HG03103 (cell line): ENCODE results near the gene LRP1-AS.

Experiments
- ATAC-seq: cut with Tn5 transposase; IDR thresholded peaks from one replicate; pipeline ENCODE4 v1.9.1; 2021; ENCODE audit warnings: low read depth; ENCODE audit not compliant: unreplicated experiment

LRP1-AS gene

GRCh38 chr12:57101892-57102695, 45.3 kb downstream of the LRP1-AS start:
- no peak for ATAC-seq

GRCh38 chr12:57099766-57100165, 47.7 kb downstream of the LRP1-AS start:
- ATAC-seq = no peak

- ATAC-seq = no peak
Measured at GRCh38 chr12:57099047-57099714, 48.2 kb downstream of the LRP1-AS start.

DNA sequence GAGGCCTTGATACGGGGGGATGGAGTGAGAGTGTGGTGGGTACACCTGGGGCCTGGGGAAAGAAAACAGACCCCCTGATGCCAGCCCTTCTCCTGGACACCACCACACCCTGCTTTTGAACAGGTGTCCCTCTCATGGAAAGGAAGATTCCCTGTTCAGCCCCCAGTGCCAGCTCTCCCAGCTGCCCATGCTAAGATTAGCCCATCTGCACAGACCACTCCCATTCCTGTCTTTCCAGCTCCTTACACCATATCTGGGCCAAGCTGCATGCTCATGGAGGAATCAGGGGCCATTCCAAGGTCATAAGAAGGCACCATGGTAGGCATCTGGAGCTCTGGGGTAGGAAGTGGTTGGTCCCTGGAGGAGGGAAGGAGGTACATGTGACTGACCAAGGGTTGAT, 48.9 kb downstream of the LRP1-AS start:
- no peak for ATAC-seq

DNA sequence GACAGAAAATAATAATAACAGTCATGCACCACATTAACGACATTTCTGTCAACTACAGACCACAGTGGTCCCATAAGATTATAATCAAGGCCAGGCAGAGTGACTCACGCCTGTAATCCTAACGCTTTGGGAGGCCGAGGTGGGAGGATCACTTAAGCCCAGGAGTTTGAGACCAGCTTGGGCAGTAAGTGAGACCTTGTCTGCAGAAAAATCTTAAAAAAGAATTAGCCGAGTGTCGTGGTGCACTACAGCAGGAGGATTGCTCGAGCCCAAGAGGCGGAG, 49.9 kb downstream of the LRP1-AS start:
- ATAC-seq = no peak

DNA sequence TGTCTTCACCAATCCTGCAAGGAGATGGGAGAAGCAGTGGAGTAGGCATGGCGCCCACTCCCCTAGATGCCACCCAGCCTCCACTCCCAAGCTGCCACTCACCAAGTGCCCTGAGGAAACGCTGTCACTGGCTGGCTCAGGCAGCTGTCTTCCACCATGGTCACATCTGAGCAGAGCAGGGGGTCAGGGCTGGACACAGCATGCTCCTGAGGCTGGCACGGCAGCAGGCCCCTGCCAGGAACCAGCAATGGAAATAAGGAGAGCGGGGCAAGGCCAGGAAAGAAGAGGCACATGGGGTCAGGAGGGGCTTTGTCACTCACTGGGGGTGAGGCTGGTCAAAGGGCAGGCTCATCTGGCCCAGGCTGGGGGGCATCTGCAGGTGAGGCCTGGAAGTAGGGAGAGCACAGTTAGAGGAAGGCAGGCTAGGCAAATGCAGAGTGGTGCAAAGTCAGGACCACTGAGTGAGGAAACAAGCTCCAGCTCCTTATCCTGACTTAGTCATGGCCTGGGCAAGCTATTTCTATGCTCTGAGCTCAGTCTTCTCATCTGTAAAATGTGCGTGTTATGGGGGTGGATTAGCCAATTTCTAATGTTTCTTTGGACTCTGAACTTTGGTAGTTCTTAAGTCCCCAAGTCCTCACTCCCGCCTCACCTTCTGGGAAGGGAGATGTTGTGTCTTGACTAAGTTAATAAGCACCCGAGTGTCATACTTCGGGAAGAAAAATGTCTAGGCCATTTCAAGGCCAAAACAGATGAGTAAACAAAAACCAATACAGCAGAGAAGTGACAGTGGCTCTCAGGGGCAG, 50.5 kb downstream of the LRP1-AS start:
- ATAC-seq = no peak

- ATAC-seq = no peak
Measured at GRCh38 chr12:57096099-57096572, 51.3 kb downstream of the LRP1-AS start.

GRCh38 chr12:57095440-57095839, 52.0 kb downstream of the LRP1-AS start:
- ATAC-seq = no peak
